ENCODE results near the gene BBIP1.

Gene BBIP1

GRCh38 chr10:110876788-110877187, 42.2 kb downstream of the BBIP1 start:
- DNase-seq (ENCODE audit: low read depth), result no peak
- H3K4me3 ChIP-seq (ENCODE audit: control insufficient read depth, low read depth, low read length), result no peak overlapping the region
- no peak for TF ChIP-seq CTCF (conservative IDR thresholded peaks at IDR 0.05; ENCODE audit: control insufficient read depth, insufficient read depth, low read depth, low read length)

GRCh38 chr10:110876000-110876399, 43.0 kb downstream of the BBIP1 start:
- no peak overlapping the region for H3K4me3 ChIP-seq (ENCODE audit: control insufficient read depth, low read depth, low read length)
- TF ChIP-seq CTCF (conservative IDR thresholded peaks at IDR 0.05; ENCODE audit: control insufficient read depth, insufficient read depth, low read depth, low read length), result no peak
- DNase-seq (ENCODE audit: low read depth), result no peak

GRCh38 chr10:110873951-110874350, 45.0 kb downstream of the BBIP1 start:
- H3K4me3 ChIP-seq (ENCODE audit: control insufficient read depth, low read depth, low read length), result peak overlapping the region; percentile 80
- no peak for TF ChIP-seq CTCF (conservative IDR thresholded peaks at IDR 0.05; ENCODE audit: control insufficient read depth, insufficient read depth, low read depth, low read length)
- no peak for DNase-seq (ENCODE audit: low read depth)

GRCh38 chr10:110872984-110873923, 45.7 kb downstream of the BBIP1 start:
- TF ChIP-seq CTCF (conservative IDR thresholded peaks at IDR 0.05; ENCODE audit: control insufficient read depth, insufficient read depth, low read depth, low read length), result no peak
- no peak for DNase-seq (ENCODE audit: low read depth)
- H3K4me3 ChIP-seq (ENCODE audit: control insufficient read depth, low read depth, low read length), result peak overlapping the region; percentile 80

GRCh38 chr10:110872145-110872983, 46.6 kb downstream of the BBIP1 start:
- DNase-seq (ENCODE audit: low read depth), result peak; percentile 89
- peak overlapping the region; percentile 80 for H3K4me3 ChIP-seq (ENCODE audit: control insufficient read depth, low read depth, low read length)
- peak; percentile 25 for TF ChIP-seq CTCF (conservative IDR thresholded peaks at IDR 0.05; ENCODE audit: control insufficient read depth, insufficient read depth, low read depth, low read length)

DNA sequence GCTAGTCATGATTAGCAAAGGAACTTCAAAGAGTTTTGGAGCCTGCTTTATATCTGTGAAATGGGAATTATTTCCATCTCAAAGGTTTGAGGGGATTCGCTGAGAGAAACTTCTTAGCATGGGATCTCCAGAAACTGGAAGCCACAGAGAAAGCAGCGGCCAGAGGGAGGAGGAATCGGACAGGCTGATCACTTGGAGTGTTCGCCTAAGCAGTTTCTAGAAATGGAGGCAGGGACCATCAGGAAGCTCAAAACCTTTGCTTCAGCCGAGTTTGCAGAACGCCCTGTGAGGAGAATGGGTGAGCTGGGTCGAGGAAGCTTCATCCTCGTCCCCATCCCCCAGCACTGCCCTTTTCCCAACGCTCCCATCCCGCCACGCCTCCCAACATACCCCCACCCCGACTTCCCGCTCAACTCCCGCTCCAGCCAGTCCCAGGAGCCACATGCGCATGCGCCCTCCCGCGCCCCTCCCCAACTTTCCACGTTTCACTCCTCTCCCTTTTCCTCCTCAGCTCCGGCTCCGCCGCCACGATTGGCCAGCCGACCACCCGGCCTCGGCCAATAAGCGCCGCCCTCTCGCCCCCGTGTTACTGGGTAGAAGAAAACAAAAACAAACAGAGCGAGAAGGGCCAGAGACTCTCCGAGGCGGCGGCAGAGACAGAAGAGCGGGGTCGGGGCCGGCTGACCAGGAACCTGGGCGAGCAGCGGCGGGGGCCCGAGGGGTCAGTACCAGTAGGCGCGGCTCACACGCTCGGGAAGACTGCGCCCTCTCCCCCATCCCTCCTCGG, 47.5 kb downstream of the BBIP1 start, which contains the start of gene PDCD4:
Gene PDCD4 (plus strand): TSS at position 631 of the 787 bp plus-strand sequence. CDS start 4,100 bp downstream, outside the sequence.
- H3K4me3 ChIP-seq (ENCODE audit: control insufficient read depth, low read depth, low read length), result peak within 1 kb of the TSS; percentile 80

More for the DNA sequence above, 47.5 kb downstream of the BBIP1 start, which contains the start of gene PDCD4:
- DNase-seq (ENCODE audit: low read depth), result peak; percentile 96
- no peak for TF ChIP-seq CTCF (conservative IDR thresholded peaks at IDR 0.05; ENCODE audit: control insufficient read depth, insufficient read depth, low read depth, low read length)

Measured in fibroblast of mammary gland (primary cell).